ENCODE results near the gene KCNN1.
A peak's percentile ranks its signal among the peaks of the same experiment; 100 is the strongest.

Gene KCNN1

DNA sequence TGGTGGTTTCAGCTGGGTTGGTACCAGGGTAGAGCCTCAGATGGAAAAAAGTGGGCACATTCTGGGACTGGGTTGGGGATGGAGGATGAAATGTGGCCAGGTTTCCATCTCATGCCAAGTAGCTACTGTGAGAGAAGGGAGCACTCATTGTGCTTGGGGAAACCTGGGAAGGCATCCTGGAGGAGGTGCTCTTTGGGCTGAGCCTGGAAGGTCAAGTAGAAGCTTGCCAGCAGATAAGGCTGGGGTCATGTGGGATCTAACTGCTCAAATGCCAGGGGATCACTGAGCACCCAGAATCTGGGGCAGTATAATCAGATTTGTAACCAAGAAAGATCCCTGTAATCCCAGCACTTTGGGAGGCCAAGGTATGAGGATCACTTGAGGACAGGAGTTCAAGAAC lies 9.0 kb upstream of the KCNN1 start:
- Histone ChIP-seq H4K91ac (ENCODE audit: low read length) (no peak overlapping the region), H2BK5ac (ENCODE audit: low read depth, low read length, poor library complexity, severe bottlenecking) (no peak overlapping the region), H4K8ac (ENCODE audit: low read length) (no peak overlapping the region), H3K18ac (ENCODE audit: low read depth in 1 of 2, low read length in 2 of 2) (no peak overlapping the region), H3K4me1 (ENCODE audit: control insufficient read depth, insufficient read depth, low read depth, low read length) (peaks cover 2% of the 10 kb centered on the region), H2BK12ac (ENCODE audit: low read length in 2 of 2) (no peak overlapping the region), H3K27ac (ENCODE audit: low read length, poor library complexity, severe bottlenecking) (no peak overlapping the region), H2AK5ac (ENCODE audit: low read length, severe bottlenecking) (no peak overlapping the region), H2AFZ (ENCODE audit: low read depth, low read length) (no peak overlapping the region), H3K4me2 (ENCODE audit: low read length, poor library complexity, severe bottlenecking) (no peak overlapping the region), H3K4me3 (ENCODE audit: insufficient read depth in 1 of 2, low read depth in 1 of 2, low read length in 2 of 2) (no peak overlapping the region), H2BK15ac (ENCODE audit: low read depth, poor library complexity, severe bottlenecking) (no peak overlapping the region), H2BK120ac (ENCODE audit: low read depth, low read length) (no peak overlapping the region), H3K36me3 (ENCODE audit: control insufficient read depth in 1 of 2, insufficient read depth in 2 of 2, low read depth in 1 of 2, low read length in 2 of 2) (no peaks in the 10 kb centered on the region), H3K79me1 (replicated peaks; ENCODE audit: low read length, poor library complexity, severe bottlenecking) (no peaks in the 10 kb centered on the region), H3K9me3 (ENCODE audit: control insufficient read depth, low read length) (no peaks in the 10 kb centered on the region), H3K27me3 (ENCODE audit: control insufficient read depth in 1 of 2, insufficient read depth in 1 of 2, low read length in 2 of 2) (peaks cover 50 to 53% of the 10 kb centered on the region in 2 experiments), H3K14ac (ENCODE audit: low read length in 2 of 2) (no peak overlapping the region), H3K9ac (ENCODE audit: low read length) (no peak overlapping the region), H3K23ac (ENCODE audit: low read length in 2 of 2) (no peak overlapping the region), H3K4ac (ENCODE audit: low read depth in 1 of 2, low read length in 2 of 2) (no peak overlapping the region)
- no peak for DNase-seq

DNA sequence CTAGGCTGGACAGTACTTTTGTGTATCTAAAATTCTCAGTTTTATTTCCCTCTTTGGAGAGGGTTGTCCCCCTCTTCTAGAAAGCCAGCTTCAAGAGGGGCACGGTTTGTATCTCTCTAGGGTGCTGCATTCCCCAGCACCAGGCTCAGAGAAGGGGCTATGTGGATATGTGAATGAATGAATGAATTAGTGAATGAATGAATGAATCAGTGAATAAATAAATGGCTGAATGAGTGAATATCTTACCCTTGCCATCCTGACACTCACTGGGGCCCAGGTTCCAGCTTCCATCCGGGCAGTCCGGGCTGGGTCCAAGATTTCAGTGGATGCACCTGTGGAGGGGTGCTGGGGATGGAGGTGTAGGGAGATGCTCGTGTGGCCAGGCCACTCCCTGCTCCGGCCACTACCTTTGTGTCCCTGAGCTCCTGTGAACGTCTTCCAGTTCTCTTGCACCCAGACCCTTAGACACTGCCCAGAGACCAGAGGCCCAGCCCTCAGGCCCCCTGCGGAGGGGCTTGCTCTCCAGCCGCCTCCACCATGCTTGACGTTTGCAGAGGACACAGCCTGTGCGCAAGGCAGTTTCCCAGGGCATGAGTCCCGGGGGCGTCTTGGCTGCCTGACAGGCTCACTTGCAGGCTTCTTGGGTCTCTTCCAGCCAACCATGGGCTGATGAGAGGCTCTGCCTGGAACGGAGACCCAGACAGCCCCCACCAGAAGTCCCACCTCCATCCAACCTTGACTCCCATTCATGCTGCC lies 2.8 kb upstream of the KCNN1 start:
- no peak for DNase-seq
- H2AK5ac ChIP-seq (ENCODE audit: low read length, severe bottlenecking) = no peak overlapping the region
- H3K79me1 ChIP-seq (replicated peaks; ENCODE audit: low read length, poor library complexity, severe bottlenecking) = no peaks in the 10 kb centered on the region
- no peak overlapping the region for H3K9ac ChIP-seq (ENCODE audit: low read length)
- no peak overlapping the region for H2BK120ac ChIP-seq (ENCODE audit: low read depth, low read length)
- no peak overlapping the region for H3K27ac ChIP-seq (ENCODE audit: low read length, poor library complexity, severe bottlenecking)
- H3K4me2 ChIP-seq (ENCODE audit: low read length, poor library complexity, severe bottlenecking) = no peak overlapping the region
- no peaks in the 10 kb centered on the region for H3K36me3 ChIP-seq (ENCODE audit: control insufficient read depth in 1 of 2, insufficient read depth in 2 of 2, low read depth in 1 of 2, low read length in 2 of 2)
- no peak overlapping the region for H4K91ac ChIP-seq (ENCODE audit: low read length)
- H4K8ac ChIP-seq (ENCODE audit: low read length) = no peak overlapping the region
- H3K4ac ChIP-seq (ENCODE audit: low read depth in 1 of 2, low read length in 2 of 2) = no peak overlapping the region
- 75% methylated on average over 12 of the region's 13 CpGs for WGBS
- no peak overlapping the region for H2BK15ac ChIP-seq (ENCODE audit: low read depth, poor library complexity, severe bottlenecking)
- no peak overlapping the region for H2AFZ ChIP-seq (ENCODE audit: low read depth, low read length)
- H2BK12ac ChIP-seq (ENCODE audit: low read length in 2 of 2) = no peak overlapping the region
- H3K4me1 ChIP-seq (ENCODE audit: control insufficient read depth, insufficient read depth, low read depth, low read length) = peaks cover 5% of the 10 kb centered on the region
- H3K14ac ChIP-seq (ENCODE audit: low read length in 2 of 2) = no peak overlapping the region
- no peak overlapping the region for H3K4me3 ChIP-seq (ENCODE audit: insufficient read depth in 1 of 2, low read depth in 1 of 2, low read length in 2 of 2)
- H3K18ac ChIP-seq (ENCODE audit: low read depth in 1 of 2, low read length in 2 of 2) = no peak overlapping the region
- no peak overlapping the region for H3K23ac ChIP-seq (ENCODE audit: low read length in 2 of 2)
- H3K9me3 ChIP-seq (ENCODE audit: control insufficient read depth, low read length) = no peaks in the 10 kb centered on the region
- H2BK5ac ChIP-seq (ENCODE audit: low read depth, low read length, poor library complexity, severe bottlenecking) = no peak overlapping the region
- peaks cover 59 to 62% of the 10 kb centered on the region in 2 experiments for H3K27me3 ChIP-seq (ENCODE audit: control insufficient read depth in 1 of 2, insufficient read depth in 1 of 2, low read length in 2 of 2)

DNA sequence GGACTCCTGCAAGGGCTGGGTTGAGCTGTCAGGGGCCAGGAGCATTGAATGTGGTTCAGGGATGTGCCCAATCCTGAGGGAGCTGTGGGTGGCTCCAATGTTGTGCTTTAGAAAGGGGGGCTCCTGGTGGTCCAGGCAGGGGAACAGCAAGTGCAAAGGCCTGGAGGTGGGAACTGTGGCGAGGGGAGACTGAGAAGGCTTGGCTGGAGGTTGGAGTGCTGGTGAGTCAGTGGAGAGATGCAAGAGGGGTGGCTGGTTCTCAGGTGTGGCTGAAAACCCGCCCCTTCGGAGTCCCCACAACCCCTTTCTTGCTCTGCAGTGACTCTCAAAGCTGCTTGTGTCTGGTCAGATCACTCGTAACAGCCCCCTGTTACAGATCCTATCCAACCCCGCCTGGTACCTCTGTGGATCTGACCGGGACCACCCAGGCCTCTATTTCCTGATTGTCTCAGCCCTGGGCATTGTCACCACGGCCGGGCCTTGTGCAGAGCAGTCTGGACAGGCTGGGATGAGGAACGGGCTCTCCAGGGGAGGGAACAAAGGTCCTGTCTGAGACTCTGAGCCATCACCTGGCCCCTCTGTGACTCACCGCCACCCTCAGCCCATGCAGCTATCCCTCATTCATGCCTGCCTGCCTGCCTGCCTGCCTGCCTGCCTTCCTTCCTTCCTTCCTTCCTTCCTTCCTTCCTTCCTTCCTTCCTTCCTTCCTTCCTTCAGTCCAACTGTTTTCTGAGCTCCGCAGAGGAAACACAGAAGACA lies 1.4 kb upstream of the KCNN1 start:
- H3K27me3 ChIP-seq (ENCODE audit: control insufficient read depth in 1 of 2, insufficient read depth in 1 of 2, low read length in 2 of 2) = peaks cover 60 to 62% of the 10 kb centered on the region in 2 experiments
- whole genome bisulfite sequencing = 69% methylated on average over 10 of the region's 11 CpGs
- H3K4me1 ChIP-seq (ENCODE audit: control insufficient read depth, insufficient read depth, low read depth, low read length) = peaks cover 5% of the 10 kb centered on the region
- H2AK5ac ChIP-seq (ENCODE audit: low read length, severe bottlenecking) = no peak overlapping the region
- no peaks in the 10 kb centered on the region for H3K9me3 ChIP-seq (ENCODE audit: control insufficient read depth, low read length)
- no peak overlapping the region for H3K4me3 ChIP-seq (ENCODE audit: insufficient read depth in 1 of 2, low read depth in 1 of 2, low read length in 2 of 2)
- DNase-seq = no peak
- no peak overlapping the region for H3K18ac ChIP-seq (ENCODE audit: low read depth in 1 of 2, low read length in 2 of 2)
- no peak overlapping the region for H2BK15ac ChIP-seq (ENCODE audit: low read depth, poor library complexity, severe bottlenecking)
- no peak overlapping the region for H4K91ac ChIP-seq (ENCODE audit: low read length)
- no peaks in the 10 kb centered on the region for H3K79me1 ChIP-seq (replicated peaks; ENCODE audit: low read length, poor library complexity, severe bottlenecking)
- H2BK5ac ChIP-seq (ENCODE audit: low read depth, low read length, poor library complexity, severe bottlenecking) = no peak overlapping the region
- H4K8ac ChIP-seq (ENCODE audit: low read length) = no peak overlapping the region
- no peak overlapping the region for H2BK12ac ChIP-seq (ENCODE audit: low read length in 2 of 2)
- H2AFZ ChIP-seq (ENCODE audit: low read depth, low read length) = no peak overlapping the region
- no peak overlapping the region for H3K27ac ChIP-seq (ENCODE audit: low read length, poor library complexity, severe bottlenecking)
- no peak overlapping the region for H2BK120ac ChIP-seq (ENCODE audit: low read depth, low read length)
- no peaks in the 10 kb centered on the region for H3K36me3 ChIP-seq (ENCODE audit: control insufficient read depth in 1 of 2, insufficient read depth in 2 of 2, low read depth in 1 of 2, low read length in 2 of 2)
- H3K23ac ChIP-seq (ENCODE audit: low read length in 2 of 2) = peak overlapping the region in 1 of 2 experiments; percentile 92
- H3K9ac ChIP-seq (ENCODE audit: low read length) = no peak overlapping the region
- no peak overlapping the region for H3K14ac ChIP-seq (ENCODE audit: low read length in 2 of 2)
- H3K4ac ChIP-seq (ENCODE audit: low read depth in 1 of 2, low read length in 2 of 2) = no peak overlapping the region
- H3K4me2 ChIP-seq (ENCODE audit: low read length, poor library complexity, severe bottlenecking) = no peak overlapping the region

- H3K4me2 ChIP-seq (ENCODE audit: low read length, poor library complexity, severe bottlenecking) = no peak overlapping the region
- H3K27me3 ChIP-seq (ENCODE audit: control insufficient read depth in 1 of 2, insufficient read depth in 1 of 2, low read length in 2 of 2) = peaks cover 59 to 60% of the 10 kb centered on the region in 2 experiments
- no peak overlapping the region for H3K14ac ChIP-seq (ENCODE audit: low read length in 2 of 2)
- no peak overlapping the region for H3K18ac ChIP-seq (ENCODE audit: low read depth in 1 of 2, low read length in 2 of 2)
- no peak overlapping the region for H4K91ac ChIP-seq (ENCODE audit: low read length)
- H2BK12ac ChIP-seq (ENCODE audit: low read length in 2 of 2) = no peak overlapping the region
- no peak overlapping the region for H2BK5ac ChIP-seq (ENCODE audit: low read depth, low read length, poor library complexity, severe bottlenecking)
- no peak for DNase-seq
- H3K27ac ChIP-seq (ENCODE audit: low read length, poor library complexity, severe bottlenecking) = no peak overlapping the region
- H2AK5ac ChIP-seq (ENCODE audit: low read length, severe bottlenecking) = no peak overlapping the region
- no peak overlapping the region for H3K23ac ChIP-seq (ENCODE audit: low read length in 2 of 2)
- H2BK15ac ChIP-seq (ENCODE audit: low read depth, poor library complexity, severe bottlenecking) = no peak overlapping the region
- H2BK120ac ChIP-seq (ENCODE audit: low read depth, low read length) = no peak overlapping the region
- no peaks in the 10 kb centered on the region for H3K36me3 ChIP-seq (ENCODE audit: control insufficient read depth in 1 of 2, insufficient read depth in 2 of 2, low read depth in 1 of 2, low read length in 2 of 2)
- peaks cover 5% of the 10 kb centered on the region for H3K4me1 ChIP-seq (ENCODE audit: control insufficient read depth, insufficient read depth, low read depth, low read length)
- H3K4me3 ChIP-seq (ENCODE audit: insufficient read depth in 1 of 2, low read depth in 1 of 2, low read length in 2 of 2) = no peak overlapping the region
- H4K8ac ChIP-seq (ENCODE audit: low read length) = no peak overlapping the region
- H3K9me3 ChIP-seq (ENCODE audit: control insufficient read depth, low read length) = no peaks in the 10 kb centered on the region
- WGBS = 80% methylated on average over 2 of the region's 2 CpGs
- no peak overlapping the region for H3K4ac ChIP-seq (ENCODE audit: low read depth in 1 of 2, low read length in 2 of 2)
- H3K9ac ChIP-seq (ENCODE audit: low read length) = no peak overlapping the region
- no peak overlapping the region for H2AFZ ChIP-seq (ENCODE audit: low read depth, low read length)
- no peaks in the 10 kb centered on the region for H3K79me1 ChIP-seq (replicated peaks; ENCODE audit: low read length, poor library complexity, severe bottlenecking)
Observed at GRCh38 chr19:17966129-17966483, 801 bp upstream of the KCNN1 start.

Measured in mesenchymal stem cell (in vitro differentiated cells and primary cell).